K562 (cell line): Measurements from ENCODE around the gene NEMP2. TPM values are rescaled to one million over a fixed set of nuclear protein-coding genes. Genes with fewer than 3 reads are reported as not detected.

ENCODE experiments used
- MAFG ChIP-seq: fragments of 450-650 bp; conservative IDR thresholded peaks from 2 replicates; pipeline ENCODE4 v1.6.1; 2016; ENCODE audit warnings: missing genetic modification characterization, missing compliant biosample characterization
- PRMT5 ChIP-seq: sonication (generic); formaldehyde crosslinking; IDR thresholded peaks from 2 replicates; pipeline ENCODE4 v1.5.0; 2020; ENCODE audit warnings: missing genetic modification reagents
- ZFPM2 ChIP-seq: fragments of 250-450 bp; sonication (Bioruptor Pico); IDR thresholded peaks from 2 replicates; pipeline ENCODE4 v1.5.1; 2022; ENCODE audit warnings: mild to moderate bottlenecking
- ZNF436 ChIP-seq: fragments of 250-450, 450-650 bp; sonication (Bioruptor Pico); formaldehyde crosslinking; IDR thresholded peaks from 2 replicates; pipeline ENCODE4 v1.7.0; 2020; ENCODE audit warnings: mild to moderate bottlenecking
- polyA plus RNA-seq, 8 experiments: library from polyadenylated mRNA; depleted of rRNA in 4 of 8; stranded (reverse) in 5 of 8; unstranded in 3 of 8; fragments of >200 nt; fragmentation: Nextera tagmentation in 2 of 8; fragmentation: Illumina TruSeq in 1 of 8; extraction: Ambion mirVana in 2 of 8; extraction: Trizol in 1 of 8; gene quantifications; 2 replicates each; pipeline versions ENCODE4 v1.2.1 to v1.2.3, GENCODE V29; 2011 to 2014; ENCODE audit warnings: inconsistent platforms in 1 of 8, missing spikeins in 1 of 8
- total RNA-seq, 7 experiments: library from RNA; depleted of rRNA in 6 of 7; stranded (reverse); fragments of >200 nt in 6 of 7; fragmentation: Illumina TruSeq in 2 of 7; extraction: Trizol in 2 of 7; gene quantifications; 2 replicates each; pipeline versions ENCODE4 v1.2.1 to v1.2.3, GENCODE V29; 2011 to 2021; ENCODE audit warnings: low replicate concordance in 1 of 7
- TF ChIP-seq, protein P1 (sequence below), 2 experiments: fragments of 250-450 bp in 1 of 2; fragments of 450-650 bp in 1 of 2; sonication (Bioruptor Pico) in 1 of 2; IDR thresholded peaks; 2 replicates each; pipeline versions ENCODE4 v1.6.1 to v1.8.0; 2016 to 2021; ENCODE audit warnings: mild to moderate bottlenecking in 2 of 2, moderate library complexity in 2 of 2, missing compliant biosample characterization in 1 of 2, missing genetic modification characterization in 1 of 2
- TF ChIP-seq, protein P2 (sequence below), 2 experiments: fragments of 450-650 bp; IDR thresholded peaks; 2 replicates each; pipeline ENCODE4 v1.6.1; 2018; ENCODE audit warnings: mild to moderate bottlenecking in 2 of 2, low read depth in 1 of 2; ENCODE audit not compliant: partially characterized antibody in 2 of 2
- TF ChIP-seq, protein P3 (sequence below): sonication (generic); formaldehyde crosslinking; IDR thresholded peaks from 2 replicates; pipeline ENCODE4 v1.8.1; 2023; ENCODE audit warnings: mild to moderate bottlenecking, missing genetic modification reagents
- TF ChIP-seq, protein P4 (sequence below): sonication (generic); formaldehyde crosslinking; IDR thresholded peaks from 2 replicates; pipeline ENCODE4 v1.8.0; 2022; ENCODE audit warnings: mild to moderate bottlenecking, missing genetic modification reagents

The NEMP2 gene
- total and polyA plus RNA-seq, 9 of the 15 experiments (the other 6 are each of a cell fraction or from before 2014, with no cell fraction given): 0.32 to 3.0 (median 1.7) TPM

DNA sequence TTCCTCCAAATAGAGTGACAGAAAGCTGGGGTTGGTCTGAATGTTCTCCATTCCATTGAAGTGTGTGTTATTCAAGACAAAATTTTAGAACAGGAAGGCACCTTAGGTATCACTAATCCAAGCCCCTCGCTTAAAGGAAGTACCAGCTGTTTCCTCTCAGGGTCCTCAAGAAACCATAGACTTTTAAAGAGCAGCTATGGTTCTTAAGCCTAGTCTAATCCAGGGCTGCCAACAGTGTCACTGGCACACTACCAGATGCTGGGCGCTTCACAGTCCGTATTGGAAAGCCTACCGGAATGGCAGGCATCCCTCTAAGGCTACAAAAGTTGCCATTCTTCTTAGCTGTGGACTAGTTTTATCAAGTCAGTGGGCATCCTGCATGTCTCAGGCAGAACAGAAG lies 1.9 kb downstream of the NEMP2 start (continued):
- TF ChIP-seq, protein P1, sequence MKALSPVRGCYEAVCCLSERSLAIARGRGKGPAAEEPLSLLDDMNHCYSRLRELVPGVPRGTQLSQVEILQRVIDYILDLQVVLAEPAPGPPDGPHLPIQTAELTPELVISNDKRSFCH (CRISPR knock-in tag; IDR thresholded peaks at IDR 0.05): no peak
- TF ChIP-seq, protein P1 (tag; IDR thresholded peaks at IDR 0.05): no peak
- no peak for TF ChIP-seq MAFG
- TF ChIP-seq, protein P2, sequence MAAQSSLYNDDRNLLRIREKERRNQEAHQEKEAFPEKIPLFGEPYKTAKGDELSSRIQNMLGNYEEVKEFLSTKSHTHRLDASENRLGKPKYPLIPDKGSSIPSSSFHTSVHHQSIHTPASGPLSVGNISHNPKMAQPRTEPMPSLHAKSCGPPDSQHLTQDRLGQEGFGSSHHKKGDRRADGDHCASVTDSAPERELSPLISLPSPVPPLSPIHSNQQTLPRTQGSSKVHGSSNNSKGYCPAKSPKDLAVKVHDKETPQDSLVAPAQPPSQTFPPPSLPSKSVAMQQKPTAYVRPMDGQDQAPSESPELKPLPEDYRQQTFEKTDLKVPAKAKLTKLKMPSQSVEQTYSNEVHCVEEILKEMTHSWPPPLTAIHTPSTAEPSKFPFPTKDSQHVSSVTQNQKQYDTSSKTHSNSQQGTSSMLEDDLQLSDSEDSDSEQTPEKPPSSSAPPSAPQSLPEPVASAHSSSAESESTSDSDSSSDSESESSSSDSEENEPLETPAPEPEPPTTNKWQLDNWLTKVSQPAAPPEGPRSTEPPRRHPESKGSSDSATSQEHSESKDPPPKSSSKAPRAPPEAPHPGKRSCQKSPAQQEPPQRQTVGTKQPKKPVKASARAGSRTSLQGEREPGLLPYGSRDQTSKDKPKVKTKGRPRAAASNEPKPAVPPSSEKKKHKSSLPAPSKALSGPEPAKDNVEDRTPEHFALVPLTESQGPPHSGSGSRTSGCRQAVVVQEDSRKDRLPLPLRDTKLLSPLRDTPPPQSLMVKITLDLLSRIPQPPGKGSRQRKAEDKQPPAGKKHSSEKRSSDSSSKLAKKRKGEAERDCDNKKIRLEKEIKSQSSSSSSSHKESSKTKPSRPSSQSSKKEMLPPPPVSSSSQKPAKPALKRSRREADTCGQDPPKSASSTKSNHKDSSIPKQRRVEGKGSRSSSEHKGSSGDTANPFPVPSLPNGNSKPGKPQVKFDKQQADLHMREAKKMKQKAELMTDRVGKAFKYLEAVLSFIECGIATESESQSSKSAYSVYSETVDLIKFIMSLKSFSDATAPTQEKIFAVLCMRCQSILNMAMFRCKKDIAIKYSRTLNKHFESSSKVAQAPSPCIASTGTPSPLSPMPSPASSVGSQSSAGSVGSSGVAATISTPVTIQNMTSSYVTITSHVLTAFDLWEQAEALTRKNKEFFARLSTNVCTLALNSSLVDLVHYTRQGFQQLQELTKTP (IDR thresholded peaks at IDR 0.05; ENCODE audit: low read depth in 1 of 2, partially characterized antibody in 2 of 2): no peak
- TF ChIP-seq, protein P3, sequence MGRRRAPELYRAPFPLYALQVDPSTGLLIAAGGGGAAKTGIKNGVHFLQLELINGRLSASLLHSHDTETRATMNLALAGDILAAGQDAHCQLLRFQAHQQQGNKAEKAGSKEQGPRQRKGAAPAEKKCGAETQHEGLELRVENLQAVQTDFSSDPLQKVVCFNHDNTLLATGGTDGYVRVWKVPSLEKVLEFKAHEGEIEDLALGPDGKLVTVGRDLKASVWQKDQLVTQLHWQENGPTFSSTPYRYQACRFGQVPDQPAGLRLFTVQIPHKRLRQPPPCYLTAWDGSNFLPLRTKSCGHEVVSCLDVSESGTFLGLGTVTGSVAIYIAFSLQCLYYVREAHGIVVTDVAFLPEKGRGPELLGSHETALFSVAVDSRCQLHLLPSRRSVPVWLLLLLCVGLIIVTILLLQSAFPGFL: no peak
- no peak for TF ChIP-seq ZFPM2 (CRISPR knock-in tag)
- no peak for TF ChIP-seq ZNF436 (CRISPR knock-in tag)
- TF ChIP-seq, protein P4, sequence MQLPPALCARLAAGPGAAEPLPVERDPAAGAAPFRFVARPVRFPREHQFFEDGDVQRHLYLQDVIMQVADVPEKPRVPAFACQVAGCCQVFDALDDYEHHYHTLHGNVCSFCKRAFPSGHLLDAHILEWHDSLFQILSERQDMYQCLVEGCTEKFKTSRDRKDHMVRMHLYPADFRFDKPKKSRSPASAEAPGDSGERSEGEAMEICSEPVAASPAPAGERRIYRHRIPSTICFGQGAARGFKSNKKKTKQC (CRISPR knock-in tag): no peak
- no peak for TF ChIP-seq PRMT5 (CRISPR knock-in tag)
